ENCODE data around the gene HPCAL1. TPM values are rescaled to one million over a fixed set of nuclear protein-coding genes. Genes with fewer than 3 reads are reported as not detected.

Gene HPCAL1
- total and polyA plus RNA-seq, 10 of the 15 experiments (the other 5 are each of a cell fraction or from before 2014, with no cell fraction given) = 0.40 to 12.8 (median 7.9) TPM

- Histone ChIP-seq H3K4me1 (ENCODE audit: control insufficient read depth, insufficient read depth, low read length) (peaks cover 23% of the 10 kb centered on the region), H3K27ac (ENCODE audit: control insufficient read depth, insufficient read depth) (no peak overlapping the region; the same call in 1 of the 2 replicates), H3K9ac (ENCODE audit: control insufficient read depth, insufficient read depth, low read length) (peak overlapping the region; percentile 56), H3K9me3 (replicated peaks; ENCODE audit: control insufficient read depth, insufficient read depth, low read length) (no peaks in the 10 kb centered on the region; the same call in 2 of the 3 replicates), H3K27me3 (replicated peaks in 1 of 2; ENCODE audit: control insufficient read depth in 2 of 2, insufficient read depth in 2 of 2, low read length in 1 of 2) (no peaks in the 10 kb centered on the region), H2AFZ (ENCODE audit: control insufficient read depth, low read depth, low read length) (peak overlapping the region; percentile 82), H3K79me2 (ENCODE audit: control insufficient read depth, insufficient read depth, low read length) (peaks cover 2% of the 10 kb centered on the region; the same call in 1 of the 2 replicates), H3K4me3 (peak overlapping the region; percentile 62; the same call in 1 of the 2 replicates), H4K20me1 (ENCODE audit: control insufficient read depth, insufficient read depth) (no peaks in the 10 kb centered on the region), H3K36me3 (ENCODE audit: control insufficient read depth in 2 of 2, insufficient read depth in 2 of 2, low read length in 1 of 2) (no peaks in the 10 kb centered on the region), H3K4me2 (ENCODE audit: control insufficient read depth, insufficient read depth) (peak overlapping the region; percentile 93)
- DNase-seq (ENCODE audit: low read depth, low spot score) = peak; percentile 40
- no TSS peak for BruUV-seq (replicated peaks)
- CTCF ChIA-PET = interaction anchor here (0.5 to 3.7 kb wide), 10 partner anchors 28 to 1616 kb away, joined by 3 to 40 read pairs (median 4); no protein-coding TSS in a partner anchor
- RAD21 ChIA-PET (ENCODE audit: unreplicated experiment) = interaction anchor here (1.0 to 5.9 kb wide), 8 partner anchors 28 to 246 kb away, joined by 3 to 76 read pairs (median 8); partner anchors contain the start of gene HPCAL1
- SMC1A ChIA-PET (ENCODE audit: uncharacterized antibody, unreplicated experiment) = interaction anchor here (1.2 to 7.3 kb wide), 5 partner anchors 26 to 77 kb away, joined by 3 to 69 read pairs (median 6); no protein-coding TSS in a partner anchor
- in situ Hi-C loops (cut with MboI) = no loop called here
- WGBS (ENCODE audit: insufficient coverage, insufficient replicate concordance, low lambda C conversion rate, missing lambda C conversion rate) = 2% methylated on average over 25 of the region's 33 CpGs
- FAIRE-seq = no peak
- intact Hi-C loops (cut with micrococcal nuclease; ENCODE audit: unreplicated experiment) = no loop called here
- ATAC-seq = peak; percentile 76
- POLR2A ChIA-PET = interaction anchor here (1.0 to 3.4 kb wide), 7 partner anchors 30 to 79 kb away, joined by 3 to 19 read pairs (median 5); no protein-coding TSS in a partner anchor
- TF ChIP-seq MAX (IDR thresholded peaks at IDR 0.05; ENCODE audit: low read depth, low read length) = 0 out of 2 replicates have a peak, but pooled peaks have one; percentile 25
- TF ChIP-seq EGR1 (IDR thresholded peaks at IDR 0.05; ENCODE audit: borderline replicate concordance in 1 of 2, low read depth in 2 of 2, low read length in 2 of 2) = peak in 1 of 2 experiments; percentile 69; a peak in 2 of 3 replicates
- TF ChIP-seq KDM1A (IDR thresholded peaks at IDR 0.05; ENCODE audit: borderline replicate concordance) = no peak
- TF ChIP-seq NFIC (IDR thresholded peaks at IDR 0.05; ENCODE audit: low read depth, low read length) = no peak
- TF ChIP-seq PAX8 (IDR thresholded peaks at IDR 0.05) = no peak
- TF ChIP-seq SIX5 (IDR thresholded peaks at IDR 0.05; ENCODE audit: low read depth, low read length, severe bottlenecking) = no peak
- TF ChIP-seq POU2F2 (IDR thresholded peaks at IDR 0.05; ENCODE audit: borderline replicate concordance, low read depth, low read length) = no peak
- TF ChIP-seq TBL1XR1 (IDR thresholded peaks at IDR 0.05; ENCODE audit: low read depth, low read length) = no peak
- peak; percentile 87; the same call in 1 of the 2 replicates for TF ChIP-seq GATAD2B (conservative IDR thresholded peaks at IDR 0.05; ENCODE audit: low read depth)
- TF ChIP-seq CHD2 (IDR thresholded peaks at IDR 0.05; ENCODE audit: borderline replicate concordance, low read depth, low read length) = peak; percentile 46; the same call in 1 of the 2 replicates
- TF ChIP-seq MXI1 (IDR thresholded peaks at IDR 0.05; ENCODE audit: low read depth, low read length) = peak; percentile 42; the same call in 1 of the 2 replicates
- TF ChIP-seq ATF3 (IDR thresholded peaks at IDR 0.05; ENCODE audit: borderline replicate concordance, extremely low read depth, low read depth, low read length) = no peak
- TF ChIP-seq SMARCA5 (IDR thresholded peaks at IDR 0.05) = no peak
- peak; percentile 87 for TF ChIP-seq NR2F1 (conservative IDR thresholded peaks at IDR 0.05)
- TF ChIP-seq SUPT20H (IDR thresholded peaks at IDR 0.05; ENCODE audit: borderline replicate concordance, control insufficient read depth, low read depth, low read length) = no peak
- peak; percentile 59 for TF ChIP-seq POLR2A (IDR thresholded peaks at IDR 0.05; ENCODE audit: low read depth, low read length)
- TF ChIP-seq MYB (IDR thresholded peaks at IDR 0.05; ENCODE audit: borderline replicate concordance, low read depth, low read length) = no peak
- TF ChIP-seq, protein P1, sequence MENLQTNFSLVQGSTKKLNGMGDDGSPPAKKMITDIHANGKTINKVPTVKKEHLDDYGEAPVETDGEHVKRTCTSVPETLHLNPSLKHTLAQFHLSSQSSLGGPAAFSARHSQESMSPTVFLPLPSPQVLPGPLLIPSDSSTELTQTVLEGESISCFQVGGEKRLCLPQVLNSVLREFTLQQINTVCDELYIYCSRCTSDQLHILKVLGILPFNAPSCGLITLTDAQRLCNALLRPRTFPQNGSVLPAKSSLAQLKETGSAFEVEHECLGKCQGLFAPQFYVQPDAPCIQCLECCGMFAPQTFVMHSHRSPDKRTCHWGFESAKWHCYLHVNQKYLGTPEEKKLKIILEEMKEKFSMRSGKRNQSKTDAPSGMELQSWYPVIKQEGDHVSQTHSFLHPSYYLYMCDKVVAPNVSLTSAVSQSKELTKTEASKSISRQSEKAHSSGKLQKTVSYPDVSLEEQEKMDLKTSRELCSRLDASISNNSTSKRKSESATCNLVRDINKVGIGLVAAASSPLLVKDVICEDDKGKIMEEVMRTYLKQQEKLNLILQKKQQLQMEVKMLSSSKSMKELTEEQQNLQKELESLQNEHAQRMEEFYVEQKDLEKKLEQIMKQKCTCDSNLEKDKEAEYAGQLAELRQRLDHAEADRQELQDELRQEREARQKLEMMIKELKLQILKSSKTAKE (IDR thresholded peaks at IDR 0.05; ENCODE audit: low read depth, poor library complexity, severe bottlenecking) = no peak
- TF ChIP-seq NRF1 (conservative IDR thresholded peaks at IDR 0.05; ENCODE audit: low read depth, low read length) = no peak
- TF ChIP-seq POLR2AphosphoS2 (IDR thresholded peaks at IDR 0.05; ENCODE audit: low read depth, low read length) = no peak
- TF ChIP-seq PML (IDR thresholded peaks at IDR 0.05; ENCODE audit: low read length) = no peak
Observed at GRCh38 chr2:10331027-10331701, 28.5 kb downstream of the HPCAL1 start.
